Activated T-cell treated with anti-CD3 and anti-CD28 coated beads, Interleukin-2, amount 50 U/mL, for 72 hours (primary cell): ENCODE measurements around the gene SNAP29. TPM values are rescaled to one million over a fixed set of nuclear protein-coding genes. Genes with fewer than 3 reads are reported as not detected.
"Not testable (repeated sequence)": the region's sequence is repeated elsewhere in the genome, so short reads cannot be mapped to it uniquely, and the experiment has no call there.

Experiments used
- ATAC-seq, 2 donors: fragments of 150-1000 bp; cut with Tn5 transposase; replicated peaks in 1 of 2; 2 replicates each; pipeline ENCODE4 v1.10.0; 2021; ENCODE audit warnings: moderate library complexity in 2 of 2, mild to moderate bottlenecking in 1 of 2
- DNase-seq, 2 donors: peaks; one replicate each; pipeline ENCODE4 v3.0.0; 2021 to 2022; ENCODE audit warnings: mixed read lengths in 1 of 2
- H3K27ac Mint-ChIP-seq: one replicate; pipeline ENCODE4 v1.8.0; 2022; ENCODE audit warnings: mild to moderate bottlenecking, moderate library complexity, mixed read lengths
- H3K27me3 Mint-ChIP-seq: one replicate; pipeline ENCODE4 v1.8.0; 2022; ENCODE audit warnings: low read depth, mixed read lengths
- H3K36me3 Mint-ChIP-seq, 2 donors: one replicate each; pipeline ENCODE4 v1.8.0; 2022; ENCODE audit warnings: mixed read lengths in 2 of 2, mild to moderate bottlenecking in 1 of 2; ENCODE audit not compliant: insufficient read depth in 2 of 2
- H3K4me1 Mint-ChIP-seq: one replicate; pipeline ENCODE4 v1.8.0; 2022; ENCODE audit warnings: low read depth, mixed read lengths
- H3K4me3 Mint-ChIP-seq, 2 donors: one replicate each; pipeline ENCODE4 v1.8.0; 2022; ENCODE audit warnings: mild to moderate bottlenecking in 2 of 2, mixed read lengths in 2 of 2, moderate library complexity in 2 of 2
- H3K9me3 Mint-ChIP-seq, 2 donors: one replicate each; pipeline ENCODE4 v1.8.0; 2022; ENCODE audit warnings: mixed read lengths in 2 of 2
- total RNA-seq, 2 donors: library from RNA; stranded (reverse); gene quantifications; one replicate each; pipeline ENCODE4 v1.2.3, GENCODE V29; 2022

Gene SNAP29
- total RNA-seq, 2 donors from 2014 or later: 19.8 to 21.0 TPM

GRCh38 chr22:20882855-20883254 lies 24.0 kb downstream of the SNAP29 start:
- Mint-ChIP-seq H3K9me3 (no peaks in the 10 kb centered on the region), H3K4me1 (peaks cover 6% of the 10 kb centered on the region), H3K27me3 (no peaks in the 10 kb centered on the region), H3K36me3 (peaks cover 3 to 7% of the 10 kb centered on the region in 2 donors), H3K4me3 (no peak overlapping the region), H3K27ac (no peak overlapping the region)
- no peak for DNase-seq
- no peak for ATAC-seq

- ATAC-seq (no peak), DNase-seq (no peak)
- H3K9me3 Mint-ChIP-seq: no peaks in the 10 kb centered on the region
- H3K27ac Mint-ChIP-seq: no peak overlapping the region
- peaks cover 5 to 8% of the 10 kb centered on the region in 2 donors for H3K36me3 Mint-ChIP-seq
- H3K4me1 Mint-ChIP-seq: peaks cover 6% of the 10 kb centered on the region
- no peak overlapping the region for H3K4me3 Mint-ChIP-seq
- no peaks in the 10 kb centered on the region for H3K27me3 Mint-ChIP-seq
Observed at GRCh38 chr22:20884454-20884853, 25.6 kb downstream of the SNAP29 start.

DNA sequence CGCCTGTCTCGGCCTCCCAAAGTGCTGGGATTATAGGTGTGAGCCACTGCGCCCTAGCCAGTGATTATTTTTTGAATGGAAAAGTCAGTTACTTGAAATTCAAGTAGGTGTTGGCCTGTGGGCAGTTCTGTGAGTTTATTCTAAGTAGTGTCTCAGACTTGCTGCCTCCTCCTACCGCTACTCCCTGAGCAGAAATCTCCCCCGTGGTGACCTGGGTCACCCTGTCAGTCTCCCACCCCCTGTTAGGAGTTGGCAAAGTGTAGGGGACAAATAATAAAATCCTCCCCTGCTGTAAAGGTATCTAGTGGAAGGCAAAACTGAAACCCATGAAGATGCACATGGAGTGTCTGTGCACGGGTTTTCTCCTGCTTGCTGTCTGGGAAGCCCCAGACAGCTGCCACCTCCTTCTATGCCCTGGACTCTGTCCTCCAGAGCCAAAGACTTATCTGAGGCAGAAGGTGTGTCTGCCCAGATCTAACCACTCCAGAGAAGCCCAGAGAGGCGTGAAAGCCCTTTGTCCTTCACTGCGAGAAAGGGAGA lies 26.3 kb downstream of the SNAP29 start:
- DNase-seq (no peak), ATAC-seq (peak in 1 of 2 donors; percentile 5)
- peaks cover 5 to 10% of the 10 kb centered on the region in 2 donors for H3K36me3 Mint-ChIP-seq
- H3K27me3 Mint-ChIP-seq: no peaks in the 10 kb centered on the region
- H3K27ac Mint-ChIP-seq: no peak overlapping the region
- H3K4me1 Mint-ChIP-seq: peaks cover 6% of the 10 kb centered on the region
- no peaks in the 10 kb centered on the region for H3K9me3 Mint-ChIP-seq
- H3K4me3 Mint-ChIP-seq: no peak overlapping the region

DNA sequence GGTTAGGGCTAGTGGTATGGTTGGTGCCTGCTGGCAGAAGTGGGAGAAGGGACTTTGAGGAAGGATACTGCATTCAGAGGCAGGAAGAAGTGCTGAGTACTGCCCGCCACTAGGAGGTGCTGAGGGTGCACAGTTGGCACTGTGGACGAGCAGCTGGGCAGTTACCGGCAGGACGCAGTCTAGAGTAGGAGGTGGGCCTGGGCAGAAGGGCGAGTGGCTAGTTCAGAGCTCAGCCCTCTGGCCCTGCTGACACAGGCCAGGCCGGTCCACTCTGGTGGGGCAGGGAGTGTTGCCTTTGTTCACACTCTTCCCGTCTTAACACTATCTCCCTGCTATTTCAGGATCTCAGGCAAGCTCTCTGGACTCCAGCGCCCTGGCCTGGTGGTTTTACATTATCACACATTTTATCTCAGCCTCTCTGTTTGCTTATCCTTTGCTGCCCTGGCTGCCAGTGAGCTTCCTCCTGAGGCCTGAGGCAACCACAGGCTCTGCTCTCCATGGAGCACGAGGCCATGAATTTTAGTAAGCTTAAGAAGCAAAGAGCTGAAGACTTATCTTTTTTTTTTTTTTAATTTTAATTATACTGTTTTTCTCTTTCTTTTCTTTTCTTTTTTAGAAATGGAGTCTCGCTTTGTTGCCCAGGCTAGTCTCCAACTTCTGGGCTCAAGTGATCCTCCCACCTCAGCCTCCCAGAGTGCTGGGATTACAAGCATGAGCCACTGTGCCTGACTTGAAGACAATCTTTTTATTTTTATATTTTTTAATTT lies 26.9 kb downstream of the SNAP29 start:
- Mint-ChIP-seq H3K27ac (no peak overlapping the region), H3K36me3 (peaks cover 5 to 10% of the 10 kb centered on the region in 2 donors), H3K4me1 (peaks cover 6% of the 10 kb centered on the region), H3K4me3 (no peak overlapping the region), H3K9me3 (no peaks in the 10 kb centered on the region), H3K27me3 (no peaks in the 10 kb centered on the region)
- DNase-seq (peak; percentile 33 to 58), ATAC-seq (peak; percentile 67 to 68)

GRCh38 chr22:20887375-20887774 lies 28.6 kb downstream of the SNAP29 start:
- Mint-ChIP-seq H3K27me3 (no peaks in the 10 kb centered on the region), H3K9me3 (no peaks in the 10 kb centered on the region), H3K4me3 (no peak overlapping the region), H3K4me1 (peaks cover 3% of the 10 kb centered on the region), H3K36me3 (peaks cover 5 to 10% of the 10 kb centered on the region in 2 donors), H3K27ac (no peak overlapping the region)
- no peak for ATAC-seq
- DNase-seq: no peak

GRCh38 chr22:20889025-20889704 lies 30.4 kb downstream of the SNAP29 start:
- no peaks in the 10 kb centered on the region for H3K9me3 Mint-ChIP-seq
- H3K36me3 Mint-ChIP-seq: peaks cover 5% of the 10 kb centered on the region in 2 donors
- no peak overlapping the region for H3K27ac Mint-ChIP-seq
- H3K27me3 Mint-ChIP-seq: no peaks in the 10 kb centered on the region
- no peaks in the 10 kb centered on the region for H3K4me1 Mint-ChIP-seq
- DNase-seq (no peak), ATAC-seq (no peak)
- no peak overlapping the region for H3K4me3 Mint-ChIP-seq

DNA sequence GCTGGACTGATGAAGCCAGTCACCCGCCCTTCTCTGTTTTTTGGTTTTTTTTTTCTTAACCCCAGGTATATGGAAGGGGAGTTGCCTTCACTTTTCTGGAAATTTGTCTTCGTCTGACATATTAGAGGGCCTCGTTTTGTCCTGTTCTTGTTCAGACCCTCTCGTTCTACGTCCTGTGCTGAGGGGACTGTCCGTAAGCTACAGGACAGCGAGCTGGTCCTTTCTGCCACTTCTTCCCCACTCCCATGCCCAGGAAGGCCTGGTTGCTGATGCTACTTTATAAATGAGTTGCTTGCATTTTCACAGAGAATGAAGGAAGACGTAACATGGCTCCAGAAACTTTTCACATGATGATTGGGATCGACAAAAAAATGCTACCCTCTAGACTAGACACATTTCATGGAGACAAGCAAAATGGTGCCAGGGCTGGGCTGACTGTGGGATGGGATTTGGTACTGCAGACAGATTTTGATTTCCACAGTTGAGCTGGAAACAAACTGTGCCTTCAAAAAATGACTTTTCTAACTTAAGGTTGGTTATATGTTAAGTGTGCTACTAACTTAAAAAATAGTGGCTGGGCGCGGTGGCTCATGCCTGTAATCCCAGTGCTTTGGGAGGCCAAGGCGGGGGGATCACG lies 31.2 kb downstream of the SNAP29 start:
- no peak for DNase-seq
- Mint-ChIP-seq H3K4me1 (no peaks in the 10 kb centered on the region), H3K27ac (no peak overlapping the region), H3K27me3 (no peaks in the 10 kb centered on the region), H3K9me3 (no peaks in the 10 kb centered on the region), H3K36me3 (peaks cover 3 to 5% of the 10 kb centered on the region in 2 donors), H3K4me3 (no peak overlapping the region)
- ATAC-seq: no peak

DNA sequence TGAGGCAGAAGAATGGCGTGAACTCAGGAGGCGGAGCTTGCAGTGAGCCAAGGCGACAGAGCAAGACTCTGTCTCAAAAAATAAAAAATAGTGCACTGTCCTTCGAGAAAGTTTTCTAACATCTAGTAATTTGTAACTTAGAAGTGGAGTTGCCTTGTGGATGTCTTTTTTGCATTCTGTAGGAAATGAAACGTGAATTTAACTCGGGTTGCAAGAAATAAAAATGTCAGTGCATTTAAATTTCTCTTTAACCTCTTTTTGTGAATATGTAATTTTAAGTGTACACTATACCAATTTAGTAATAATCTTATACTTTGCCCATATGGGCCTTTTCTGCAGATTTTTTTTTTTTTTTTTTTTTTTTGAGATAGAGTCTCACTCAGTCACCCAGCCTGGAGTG lies 32.2 kb downstream of the SNAP29 start:
- no peak overlapping the region for H3K27ac Mint-ChIP-seq
- no peak for DNase-seq
- H3K4me3 Mint-ChIP-seq: no peak overlapping the region
- no peaks in the 10 kb centered on the region for H3K9me3 Mint-ChIP-seq
- H3K36me3 Mint-ChIP-seq: peaks cover 3 to 5% of the 10 kb centered on the region in 2 donors
- no peaks in the 10 kb centered on the region for H3K27me3 Mint-ChIP-seq
- no peak for ATAC-seq
- no peaks in the 10 kb centered on the region for H3K4me1 Mint-ChIP-seq

GRCh38 chr22:20897737-20898136 lies 38.9 kb downstream of the SNAP29 start:
- H3K4me1 Mint-ChIP-seq, H3K4me3 Mint-ChIP-seq, H3K27ac Mint-ChIP-seq, ATAC-seq, H3K36me3 Mint-ChIP-seq, H3K27me3 Mint-ChIP-seq, H3K9me3 Mint-ChIP-seq, DNase-seq: not testable (repeated sequence)

DNA sequence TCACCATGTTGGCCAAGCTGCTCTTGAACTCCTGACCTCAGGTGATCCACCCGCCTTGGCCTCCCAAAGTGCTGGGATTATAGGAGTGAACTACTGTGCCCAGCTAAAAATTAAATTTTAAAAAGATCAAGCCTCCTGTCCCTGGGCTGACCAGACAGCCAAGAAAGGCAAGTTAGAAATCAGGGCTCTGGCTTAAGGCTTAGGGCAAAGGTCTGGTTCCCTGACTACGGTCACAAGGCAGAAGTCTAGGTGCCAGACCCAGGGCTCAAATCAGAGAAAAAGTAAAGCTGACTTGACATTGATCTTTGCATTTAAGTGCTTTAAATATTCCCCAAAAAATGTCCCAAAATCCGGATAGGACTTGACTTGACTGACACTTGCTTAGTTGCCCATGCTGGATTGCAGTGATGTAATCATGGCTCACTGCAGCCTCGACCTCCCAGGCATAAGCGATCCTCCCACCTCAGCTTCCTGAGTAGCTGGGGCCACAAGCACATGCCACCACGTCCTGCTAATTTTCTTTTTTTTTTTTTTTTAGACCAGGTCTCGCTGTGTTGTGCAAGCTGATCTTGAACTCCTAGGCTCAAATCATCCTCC lies 41.1 kb downstream of the SNAP29 start:
- no peak overlapping the region for H3K27ac Mint-ChIP-seq
- no peak overlapping the region for H3K4me3 Mint-ChIP-seq
- no peaks in the 10 kb centered on the region for H3K4me1 Mint-ChIP-seq
- H3K27me3 Mint-ChIP-seq: no peaks in the 10 kb centered on the region
- ATAC-seq (no peak), DNase-seq (no peak)
- no peaks in the 10 kb centered on the region for H3K36me3 Mint-ChIP-seq
- no peaks in the 10 kb centered on the region for H3K9me3 Mint-ChIP-seq

GRCh38 chr22:20901093-20902033 lies 42.6 kb downstream of the SNAP29 start:
- H3K27ac Mint-ChIP-seq, H3K36me3 Mint-ChIP-seq, DNase-seq, H3K9me3 Mint-ChIP-seq, H3K4me3 Mint-ChIP-seq, ATAC-seq, H3K4me1 Mint-ChIP-seq, H3K27me3 Mint-ChIP-seq: not testable (repeated sequence)

DNA sequence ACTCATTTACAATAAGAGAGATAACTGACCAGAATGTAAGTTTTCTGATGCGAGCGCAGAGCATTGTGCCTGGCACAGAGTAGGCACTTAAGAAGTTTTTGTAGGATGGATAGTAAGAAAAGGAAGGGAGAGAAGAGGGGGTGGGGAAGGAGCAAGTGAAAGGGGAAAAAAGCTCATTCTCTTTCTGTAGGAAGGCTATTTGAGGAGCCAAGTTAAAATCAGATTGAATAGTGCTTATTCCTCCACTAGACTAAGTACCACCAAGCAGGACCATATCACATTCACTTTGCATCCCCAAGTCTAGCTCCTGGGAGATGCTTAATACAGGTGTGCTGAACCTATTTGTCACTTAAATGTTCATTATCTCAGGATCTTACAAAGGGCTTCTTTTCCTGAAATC lies 44.3 kb downstream of the SNAP29 start:
- no peaks in the 10 kb centered on the region for H3K9me3 Mint-ChIP-seq
- H3K27ac Mint-ChIP-seq: no peak overlapping the region

More for the DNA sequence above, 44.3 kb downstream of the SNAP29 start:
- Mint-ChIP-seq H3K4me1 (no peaks in the 10 kb centered on the region), H3K36me3 (no peaks in the 10 kb centered on the region), H3K27me3 (no peaks in the 10 kb centered on the region), H3K4me3 (no peak overlapping the region)
- ATAC-seq (no peak), DNase-seq (no peak)
